IMR-90 (cell line): ENCODE data around the gene ABHD6. TPM values are rescaled to one million over a fixed set of nuclear protein-coding genes. Genes with fewer than 3 reads are reported as not detected.

Experiments used
- ATAC-seq: fragments of 200-7000 bp; cut with Tn5 transposase; 2 replicates; pipeline ENCODE4 v1.9.1; 2020; ENCODE audit warnings: low read depth, mild to moderate bottlenecking, moderate library complexity
- BruUV-seq: library from RNA; stranded (reverse); fragments of 400-500 nt; replicated peaks from 2 replicates; lab custom pipeline; 2021; lab: Mats Ljungman, UMichigan
- CTCF ChIA-PET: fragments of 300-600 bp; formaldehyde crosslinking; extraction: SDS; loops from one replicate; lab custom pipeline; 2021; ENCODE audit warnings: antibody characterized with exemption; lab: Yijun Ruan, JAX
- POLR2A ChIA-PET: fragments of 300-600 bp; sonication (Branson Sonifier 250); formaldehyde crosslinking; loops from one replicate; lab custom pipeline; 2022; ENCODE audit warnings: antibody characterized with exemption; ENCODE audit not compliant: unreplicated experiment; lab: Charles Lee
- DNase-seq: peaks from one replicate; pipeline ENCODE4 v3.0.0; 2013
- H2AFZ ChIP-seq: replicated peaks from 2 replicates; pipeline ENCODE3; 2013; ENCODE audit warnings: low read length, mild to moderate bottlenecking; ENCODE audit not compliant: poor library complexity
- H2AK5ac ChIP-seq: 2 replicates; pipeline ENCODE4 v1.6.1; 2013; ENCODE audit warnings: low read depth, low read length, inconsistent platforms
- H2AK9ac ChIP-seq: replicated peaks from 2 replicates; pipeline ENCODE3; 2013; ENCODE audit warnings: mild to moderate bottlenecking, low read depth, low read length, moderate library complexity; ENCODE audit not compliant: poor library complexity
- H2BK120ac ChIP-seq: 2 replicates; pipeline ENCODE4 v1.6.1; 2013; ENCODE audit warnings: low read depth, low read length, inconsistent platforms
- H2BK15ac ChIP-seq: 3 replicates; pipeline ENCODE4 v1.6.1; 2013; ENCODE audit warnings: low read depth, low read length, inconsistent platforms
- H2BK20ac ChIP-seq: 2 replicates; pipeline ENCODE4 v1.6.1; 2013; ENCODE audit warnings: low read depth, mild to moderate bottlenecking, inconsistent platforms, low read length, moderate library complexity
- H2BK5ac ChIP-seq: 2 replicates; pipeline ENCODE4 v1.6.1; 2013; ENCODE audit warnings: mild to moderate bottlenecking, low read depth, low read length, inconsistent platforms; ENCODE audit not compliant: poor library complexity, severe bottlenecking
- H3K14ac ChIP-seq: replicated peaks from 2 replicates; pipeline ENCODE4 v1.6.1; 2013; ENCODE audit warnings: low read depth, low read length, inconsistent platforms
- H3K18ac ChIP-seq: 2 replicates; pipeline ENCODE4 v1.6.1; 2013; ENCODE audit warnings: low read depth, low read length, control low read depth
- H3K23ac ChIP-seq: 2 replicates; pipeline ENCODE4 v1.6.1; 2013; ENCODE audit warnings: low read depth, low read length, inconsistent platforms
- H3K27ac ChIP-seq: 2 replicates; pipeline ENCODE4 v1.5.1; 2013; ENCODE audit warnings: mild to moderate bottlenecking, control low read depth, low read length; ENCODE audit not compliant: insufficient read depth
- H3K27me3 ChIP-seq: 2 replicates; pipeline ENCODE4 v1.6.1; 2013; ENCODE audit warnings: low read length; ENCODE audit not compliant: control insufficient read depth, insufficient read depth
- H3K36me3 ChIP-seq: 2 replicates; pipeline ENCODE4 v1.6.1; 2013; ENCODE audit warnings: low read length, mixed read lengths; ENCODE audit not compliant: control insufficient read depth, insufficient read depth
- H3K4ac ChIP-seq: 2 replicates; pipeline ENCODE4 v1.6.1; 2013; ENCODE audit warnings: low read depth, low read length, inconsistent platforms
- H3K4me1 ChIP-seq: 2 replicates; pipeline ENCODE4 v1.6.1; 2013; ENCODE audit warnings: low read length, mixed read lengths; ENCODE audit not compliant: control insufficient read depth, insufficient read depth
- H3K4me2 ChIP-seq: 2 replicates; pipeline ENCODE4 v1.6.1; 2013; ENCODE audit warnings: low read depth, mild to moderate bottlenecking, control low read depth, low read length, moderate library complexity
- H3K4me3 ChIP-seq: 2 replicates; pipeline ENCODE4 v1.5.1; 2013; ENCODE audit warnings: low read depth, mild to moderate bottlenecking, control low read depth, low read length, moderate library complexity; ENCODE audit not compliant: insufficient read depth
- H3K56ac ChIP-seq: 2 replicates; pipeline ENCODE4 v1.6.1; 2013; ENCODE audit warnings: low read length, inconsistent platforms; ENCODE audit not compliant: insufficient read depth; ENCODE audit errors: extremely low read depth
- H3K79me1 ChIP-seq, 2 experiments: 2 replicates each; pipeline ENCODE4 v1.6.1; 2013; ENCODE audit warnings: low read length in 2 of 2, inconsistent platforms in 1 of 2, low read depth in 1 of 2
- H3K9ac ChIP-seq: 2 replicates; pipeline ENCODE4 v1.6.1; 2013; ENCODE audit warnings: low read depth, low read length, control low read depth
- H3K9me1 ChIP-seq: 2 replicates; pipeline ENCODE4 v1.6.1; 2013; ENCODE audit warnings: low read length, inconsistent platforms; ENCODE audit not compliant: insufficient read depth
- H3K9me3 ChIP-seq: 2 replicates; pipeline ENCODE4 v1.6.1; 2013; ENCODE audit warnings: low read length; ENCODE audit not compliant: control insufficient read depth, insufficient read depth
- H4K20me1 ChIP-seq: 2 replicates; pipeline ENCODE4 v1.6.1; 2013; ENCODE audit warnings: low read length, inconsistent platforms; ENCODE audit not compliant: insufficient read depth
- H4K5ac ChIP-seq: 2 replicates; pipeline ENCODE4 v1.6.1; 2013; ENCODE audit warnings: mild to moderate bottlenecking, low read depth, low read length, control low read depth
- H4K8ac ChIP-seq, 2 experiments: 2 replicates each; pipeline ENCODE4 v1.6.1; 2013; ENCODE audit warnings: low read depth in 2 of 2, low read length in 2 of 2, control low read depth in 1 of 2, inconsistent platforms in 1 of 2
- H4K91ac ChIP-seq: 2 replicates; pipeline ENCODE4 v1.6.1; 2013; ENCODE audit warnings: low read depth, low read length, inconsistent platforms; ENCODE audit not compliant: insufficient read depth
- MXI1 ChIP-seq: IDR thresholded peaks from 2 replicates; pipeline ENCODE4 v1.6.1; 2012; ENCODE audit warnings: low read depth, mild to moderate bottlenecking, low read length, moderate library complexity, borderline replicate concordance
- WGBS, 2 experiments: methylation state at CpG; one replicate each; pipeline versions ENCODE4 v1.1.5 to v1.1.7; 2013; ENCODE audit warnings: missing lambda C conversion rate in 2 of 2; ENCODE audit not compliant: insufficient read length in 1 of 2; ENCODE audit errors: extremely low coverage in 2 of 2; 5-methylcytosine and 5-hydroxymethylcytosine counted together
- dilution Hi-C: fragments of 300-500 bp; cut with HindIII; formaldehyde crosslinking; loops from one replicate; pipeline ENCODE4 v1.14.3; 2018; ENCODE audit warnings: low sequenced_read_pairs; ENCODE audit not compliant: unreplicated experiment
- in situ Hi-C: fragments of 300-500 bp; cut with MboI; formaldehyde crosslinking; loops from 3 replicates; pipeline ENCODE4 v1.14.3; 2019; ENCODE audit warnings: low sequenced_read_pairs, inconsistent platforms, mixed read lengths
- intact Hi-C: fragments of 100-400 bp; cut with micrococcal nuclease; formaldehyde crosslinking; loops from 2 replicates; pipeline ENCODE4 v1.10.0; 2022
- polyA plus RNA-seq, 3 experiments: library from polyadenylated mRNA; depleted of rRNA; stranded (reverse); fragments of >200 nt; gene quantifications; 2 replicates each; pipeline ENCODE4 v1.2.3, GENCODE V29; 2012; ENCODE audit warnings: low replicate concordance in 1 of 3
- total RNA-seq: library from RNA; depleted of rRNA; stranded (reverse); fragments of >200 nt; gene quantifications from 2 replicates; pipeline ENCODE4 v1.2.3, GENCODE V29; 2012
- TF ChIP-seq, protein P1 (sequence below): fragments of 150-350 bp; IDR thresholded peaks from 2 replicates; pipeline ENCODE4 v1.6.1; 2016; ENCODE audit warnings: low read depth, mild to moderate bottlenecking, low read length, moderate library complexity, borderline replicate concordance

Gene ABHD6
- total and polyA plus RNA-seq, 2 of the 4 experiments (the other 2 are of a cell fraction) = 5.0 to 5.6 TPM

DNA sequence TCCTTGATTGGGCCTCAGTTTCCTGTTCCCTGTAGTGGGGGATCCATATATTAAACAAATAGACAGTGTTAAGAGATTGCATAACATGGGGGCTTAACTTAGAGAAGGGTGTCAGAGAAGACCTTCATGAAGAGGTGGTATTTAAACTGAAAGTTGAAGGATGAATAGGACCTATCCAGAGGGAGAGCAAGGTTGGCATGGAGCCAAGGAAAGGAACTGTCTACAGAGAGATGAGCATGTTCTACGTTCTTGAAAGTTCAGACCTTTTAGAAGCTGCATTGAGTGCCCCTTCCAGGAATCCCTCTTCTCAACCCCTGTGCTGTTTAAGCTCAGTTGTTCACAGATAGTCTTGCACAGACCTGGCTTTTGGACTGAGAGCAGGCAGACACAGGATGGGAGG, 71.1 kb downstream of the ABHD6 start:
- Histone ChIP-seq H3K23ac (no peak overlapping the region; the same call in 1 of the 2 replicates), H3K4me1 (peaks cover 6% of the 10 kb centered on the region), H3K18ac (no peak overlapping the region), H3K56ac (no peak overlapping the region), H3K4me2 (no peak overlapping the region), H2BK20ac (no peak overlapping the region), H3K4me3 (no peak overlapping the region), H3K9me1 (peaks cover 4% of the 10 kb centered on the region), H2BK120ac (no peak overlapping the region), H2BK15ac (no peak overlapping the region), H2AK5ac (no peak overlapping the region), H3K4ac (no peak overlapping the region), H3K27me3 (no peaks in the 10 kb centered on the region), H4K5ac (no peak overlapping the region), H4K91ac (no peak overlapping the region), H2BK5ac (no peak overlapping the region), H3K9me3 (no peaks in the 10 kb centered on the region), H2AFZ (no peak overlapping the region), H3K79me1 (peaks cover 25 to 49% of the 10 kb centered on the region in 2 experiments), H3K27ac (no peak overlapping the region), H3K14ac (no peak overlapping the region), H4K8ac (no peak overlapping the region), H3K9ac (no peak overlapping the region), H3K36me3 (peaks cover 20% of the 10 kb centered on the region), H2AK9ac (no peak overlapping the region), H4K20me1 (peaks cover 36% of the 10 kb centered on the region)
- ChIA-PET CTCF (interaction anchor here (0.5 to 1.0 kb wide), 2 partner anchors 12 to 267 kb away, joined by 3 read pairs; no protein-coding TSS in a partner anchor), POLR2A (no interaction called here)
- WGBS, 2 experiments = no CpG with 5 or more reads among the region's 1 CpG
- dilution Hi-C loops (no loop called here), in situ Hi-C loops (loop anchor here (10.0 kb wide), 1 partner anchor 304 kb away; the partner anchor contains the start of gene FLNB), intact Hi-C loops (loop anchor here (10.0 kb wide), 1 partner anchor 316 kb away; no protein-coding TSS in a partner anchor)
- DNase-seq (peak; percentile 12), ATAC-seq (no peak)
- BruUV-seq = no TSS peak
- TF ChIP-seq MXI1 = no peak
- TF ChIP-seq, protein P1, sequence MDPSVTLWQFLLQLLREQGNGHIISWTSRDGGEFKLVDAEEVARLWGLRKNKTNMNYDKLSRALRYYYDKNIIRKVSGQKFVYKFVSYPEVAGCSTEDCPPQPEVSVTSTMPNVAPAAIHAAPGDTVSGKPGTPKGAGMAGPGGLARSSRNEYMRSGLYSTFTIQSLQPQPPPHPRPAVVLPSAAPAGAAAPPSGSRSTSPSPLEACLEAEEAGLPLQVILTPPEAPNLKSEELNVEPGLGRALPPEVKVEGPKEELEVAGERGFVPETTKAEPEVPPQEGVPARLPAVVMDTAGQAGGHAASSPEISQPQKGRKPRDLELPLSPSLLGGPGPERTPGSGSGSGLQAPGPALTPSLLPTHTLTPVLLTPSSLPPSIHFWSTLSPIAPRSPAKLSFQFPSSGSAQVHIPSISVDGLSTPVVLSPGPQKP = no peak
